Head of caudate nucleus (tissue), 42 donors: ENCODE measurements around the gene SLC38A1.

Source experiments
- DNase-seq, 42 donors: peaks; one replicate each; pipeline versions ENCODE4 v3.0.0 to v3.0.0-alpha.2; 2020 to 2021; ENCODE audit warnings: mixed read lengths in 7 of 42
- intact Hi-C: fragments of 100-400 bp; cut with DNase I; formaldehyde crosslinking; loops from one replicate; pipeline ENCODE4 v1.15.0; 2022

SLC38A1 gene

GRCh38 chr12:46154221-46154985, 114.4 kb downstream of the SLC38A1 start:
- no peak for DNase-seq
- intact Hi-C loops, result loop anchor here (5.0 to 10.0 kb wide), 2 partner anchors 160 to 228 kb away; partner anchors contain the start of gene SCAF11

GRCh38 chr12:46153268-46153872, 115.5 kb downstream of the SLC38A1 start:
- no peak for DNase-seq
- intact Hi-C loops, result loop anchor here (5.0 to 10.0 kb wide), 2 partner anchors 159 to 229 kb away; partner anchors contain the start of gene SCAF11

GRCh38 chr12:46152456-46152855, 116.4 kb downstream of the SLC38A1 start:
- peak in 12 of 42 donors; percentile 14 to 70 (median 21) for DNase-seq
- intact Hi-C loops, result loop anchor here (5.0 to 10.0 kb wide), 2 partner anchors 158 to 230 kb away; partner anchors contain the start of gene SCAF11

- intact Hi-C loops, result loop anchor here (5.0 to 10.0 kb wide), 2 partner anchors 156 to 232 kb away; partner anchors contain the start of gene SCAF11
These were observed 118.1 kb downstream of the SLC38A1 start for GRCh38 chr12:46150735-46151134.

GRCh38 chr12:46149905-46150304, 118.9 kb downstream of the SLC38A1 start:
- no peak for DNase-seq
- intact Hi-C loops, result loop anchor here (5.0 to 10.0 kb wide), 2 partner anchors 155 to 232 kb away; partner anchors contain the start of gene SCAF11

More at GRCh38 chr12:46150735-46151134, 118.1 kb downstream of the SLC38A1 start:
- no peak for DNase-seq

GRCh38 chr12:46149079-46149464, 119.8 kb downstream of the SLC38A1 start:
- intact Hi-C loops, result no loop called here
- DNase-seq, result no peak

- intact Hi-C loops, result no loop called here
These were observed 120.3 kb downstream of the SLC38A1 start for GRCh38 chr12:46148327-46149078.

GRCh38 chr12:46147144-46147543, 121.7 kb downstream of the SLC38A1 start:
- intact Hi-C loops, result no loop called here
- no peak for DNase-seq

More at GRCh38 chr12:46148327-46149078, 120.3 kb downstream of the SLC38A1 start:
- no peak for DNase-seq

GRCh38 chr12:46145881-46146280, 123.0 kb downstream of the SLC38A1 start:
- intact Hi-C loops, result no loop called here
- DNase-seq, result no peak

GRCh38 chr12:46144433-46144832, 124.4 kb downstream of the SLC38A1 start:
- no peak for DNase-seq
- intact Hi-C loops, result no loop called here

GRCh38 chr12:46136249-46136648, 132.6 kb downstream of the SLC38A1 start:
- DNase-seq, result peak in 1 of 42 donors; percentile 14
- intact Hi-C loops, result no loop called here

- no peak for DNase-seq
- intact Hi-C loops, result no loop called here
These were observed 133.1 kb downstream of the SLC38A1 start for GRCh38 chr12:46135750-46136149.

GRCh38 chr12:46134852-46135251, 134.0 kb downstream of the SLC38A1 start:
- intact Hi-C loops, result no loop called here
- DNase-seq, result no peak

- intact Hi-C loops, result no loop called here
- no peak for DNase-seq
These were observed 134.5 kb downstream of the SLC38A1 start for GRCh38 chr12:46134205-46134811.

- intact Hi-C loops, result no loop called here
- DNase-seq, result no peak
These were observed 135.1 kb downstream of the SLC38A1 start for GRCh38 chr12:46133751-46134150.
